Stimulated activated naive CD8-positive, alpha-beta T cell treated with anti-CD3 and anti-CD28 coated beads, Interleukin-15, Interleukin-2, amounts not matched to agents 100 ng/mL and 50 ng/mL, for 24 hours (primary cell): Measurements from ENCODE around the gene COL11A2.
A peak's percentile ranks its signal among the peaks of the same experiment; 100 is the strongest.

Experiments
- H3K27ac Mint-ChIP-seq: one replicate; pipeline ENCODE4 v1.8.0; 2021; ENCODE audit warnings: mild to moderate bottlenecking, mixed read lengths
- H3K27me3 Mint-ChIP-seq: one replicate; pipeline ENCODE4 v1.8.0; 2021; ENCODE audit warnings: mixed read lengths
- H3K36me3 Mint-ChIP-seq: one replicate; pipeline ENCODE4 v1.8.0; 2021; ENCODE audit warnings: low read depth, mixed read lengths
- H3K4me1 Mint-ChIP-seq: one replicate; pipeline ENCODE4 v1.8.0; 2021; ENCODE audit warnings: low read depth, mixed read lengths
- H3K4me3 Mint-ChIP-seq: one replicate; pipeline ENCODE4 v1.8.0; 2021; ENCODE audit warnings: mild to moderate bottlenecking, mixed read lengths
- H3K9me3 Mint-ChIP-seq: one replicate; pipeline ENCODE4 v1.8.0; 2021; ENCODE audit warnings: mixed read lengths

COL11A2 gene

GRCh38 chr6:33211666-33212422, 19.6 kb upstream of the COL11A2 start:
- H3K27me3 Mint-ChIP-seq = peaks cover 7% of the 10 kb centered on the region
- H3K36me3 Mint-ChIP-seq = peaks cover 21% of the 10 kb centered on the region
- peaks cover 47% of the 10 kb centered on the region for H3K4me1 Mint-ChIP-seq
- no peak overlapping the region for H3K4me3 Mint-ChIP-seq
- H3K27ac Mint-ChIP-seq = no peak overlapping the region
- H3K9me3 Mint-ChIP-seq = no peaks in the 10 kb centered on the region

GRCh38 chr6:33211136-33211535, 18.9 kb upstream of the COL11A2 start:
- Mint-ChIP-seq H3K27ac (no peak overlapping the region), H3K4me1 (peaks cover 52% of the 10 kb centered on the region), H3K9me3 (no peaks in the 10 kb centered on the region), H3K27me3 (peaks cover 7% of the 10 kb centered on the region), H3K4me3 (no peak overlapping the region), H3K36me3 (peaks cover 21% of the 10 kb centered on the region)

GRCh38 chr6:33209856-33210255, 17.6 kb upstream of the COL11A2 start:
- Mint-ChIP-seq H3K4me1 (peaks cover 60% of the 10 kb centered on the region), H3K27me3 (peaks cover 7% of the 10 kb centered on the region), H3K4me3 (peak overlapping the region; percentile 87), H3K36me3 (peaks cover 25% of the 10 kb centered on the region), H3K9me3 (no peaks in the 10 kb centered on the region), H3K27ac (no peak overlapping the region)

- Mint-ChIP-seq H3K9me3 (no peaks in the 10 kb centered on the region), H3K27me3 (no peaks in the 10 kb centered on the region), H3K27ac (peak within 1 kb of the TSS; percentile 91), H3K4me1 (peaks cover 60% of the 10 kb centered on the region), H3K36me3 (peaks cover 33% of the 10 kb centered on the region), H3K4me3 (peak within 1 kb of the TSS; percentile 87)
These were observed 16.1 kb upstream of the COL11A2 start, which contains the start of gene RING1 for GRCh38 chr6:33208091-33208967. TSS of gene RING1 (plus strand) at chr6:33208500. CDS start at chr6:33208823, 323 bp downstream.

- Mint-ChIP-seq H3K36me3 (peaks cover 40% of the 10 kb centered on the region), H3K4me1 (peaks cover 60% of the 10 kb centered on the region), H3K9me3 (no peaks in the 10 kb centered on the region), H3K4me3 (peak overlapping the region; percentile 87), H3K27ac (peak overlapping the region; percentile 91), H3K27me3 (no peaks in the 10 kb centered on the region)
These were observed 15.4 kb upstream of the COL11A2 start for GRCh38 chr6:33207552-33208090.

- Mint-ChIP-seq H3K4me1 (peaks cover 60% of the 10 kb centered on the region), H3K9me3 (no peaks in the 10 kb centered on the region), H3K36me3 (peaks cover 44% of the 10 kb centered on the region), H3K4me3 (peak overlapping the region; percentile 87), H3K27ac (peak overlapping the region; percentile 99), H3K27me3 (no peaks in the 10 kb centered on the region)
These were observed 14.7 kb upstream of the COL11A2 start for GRCh38 chr6:33206864-33207551.

- Mint-ChIP-seq H3K4me3 (peak overlapping the region; percentile 94), H3K27me3 (no peaks in the 10 kb centered on the region), H3K4me1 (peaks cover 66% of the 10 kb centered on the region), H3K36me3 (peaks cover 47% of the 10 kb centered on the region), H3K27ac (peak overlapping the region; percentile 99), H3K9me3 (no peaks in the 10 kb centered on the region)
These were observed 14.0 kb upstream of the COL11A2 start for GRCh38 chr6:33206027-33206863.

- H3K4me3 Mint-ChIP-seq = peak overlapping the region; percentile 94
- peaks cover 48% of the 10 kb centered on the region for H3K36me3 Mint-ChIP-seq
- peaks cover 71% of the 10 kb centered on the region for H3K4me1 Mint-ChIP-seq
- no peaks in the 10 kb centered on the region for H3K27me3 Mint-ChIP-seq
- H3K27ac Mint-ChIP-seq = peak overlapping the region; percentile 99
- no peaks in the 10 kb centered on the region for H3K9me3 Mint-ChIP-seq
These were observed 13.1 kb upstream of the COL11A2 start for GRCh38 chr6:33205191-33206026.

GRCh38 chr6:33204415-33205190, 12.3 kb upstream of the COL11A2 start, which contains the start of gene HSD17B8:
TSS of gene HSD17B8 (plus strand) at chr6:33204655. CDS start at chr6:33204669, 14 bp downstream.
- peaks cover 40% of the 10 kb centered on the region for H3K36me3 Mint-ChIP-seq
- no peaks in the 10 kb centered on the region for H3K27me3 Mint-ChIP-seq
- no peaks in the 10 kb centered on the region for H3K9me3 Mint-ChIP-seq
- H3K4me1 Mint-ChIP-seq = peaks cover 68% of the 10 kb centered on the region
- H3K4me3 Mint-ChIP-seq = peak within 1 kb of the TSS; percentile 94
- H3K27ac Mint-ChIP-seq = peak within 1 kb of the TSS; percentile 99

GRCh38 chr6:33204165-33204414, 11.8 kb upstream of the COL11A2 start:
- Mint-ChIP-seq H3K27ac (peak overlapping the region; percentile 99), H3K9me3 (no peaks in the 10 kb centered on the region), H3K36me3 (peaks cover 35% of the 10 kb centered on the region), H3K27me3 (no peaks in the 10 kb centered on the region), H3K4me3 (peak overlapping the region; percentile 94), H3K4me1 (peaks cover 67% of the 10 kb centered on the region)

GRCh38 chr6:33203443-33204164, 11.3 kb upstream of the COL11A2 start:
- Mint-ChIP-seq H3K4me1 (peaks cover 68% of the 10 kb centered on the region), H3K36me3 (peaks cover 38% of the 10 kb centered on the region), H3K4me3 (peak overlapping the region; percentile 98), H3K9me3 (no peaks in the 10 kb centered on the region), H3K27me3 (no peaks in the 10 kb centered on the region), H3K27ac (peak overlapping the region; percentile 99)

- no peaks in the 10 kb centered on the region for H3K27me3 Mint-ChIP-seq
- H3K4me3 Mint-ChIP-seq = peak overlapping the region; percentile 98
- H3K27ac Mint-ChIP-seq = peak overlapping the region; percentile 99
- peaks cover 76% of the 10 kb centered on the region for H3K4me1 Mint-ChIP-seq
- H3K9me3 Mint-ChIP-seq = no peaks in the 10 kb centered on the region
- H3K36me3 Mint-ChIP-seq = peaks cover 43% of the 10 kb centered on the region
These were observed 10.5 kb upstream of the COL11A2 start for GRCh38 chr6:33202799-33203198.
